Mammary epithelial cell (primary cell): Measurements from ENCODE around the gene NBEA.

ENCODE experiments used
- CTCF ChIP-seq, 2 donors: IDR thresholded peaks in 1 of 2; conservative IDR thresholded peaks in 1 of 2; 2 replicates each; pipeline ENCODE4 v1.5.1; 2011 to 2012; ENCODE audit warnings: inconsistent platforms in 2 of 2, low read length in 2 of 2, mild to moderate bottlenecking in 2 of 2, control low read depth in 1 of 2, low read depth in 1 of 2; ENCODE audit not compliant: insufficient read depth in 1 of 2; ENCODE audit errors: extremely low read depth in 1 of 2
- EZH2 ChIP-seq: IDR thresholded peaks from 2 replicates; pipeline ENCODE4 v1.6.1; 2012; ENCODE audit warnings: low read length, inconsistent platforms, borderline replicate concordance

GRCh38 chr13:35714121-35714520 is 772.1 kb downstream of the NBEA start:
- TF ChIP-seq CTCF (conservative IDR thresholded peaks at IDR 0.05 in 1 of 2, IDR thresholded peaks at IDR 0.05 in 1 of 2; ENCODE audit: extremely low read depth in 1 of 2, insufficient read depth in 1 of 2, low read depth in 1 of 2, low read length in 2 of 2) (no peak), EZH2 (no peak)
